ENCODE measurements around the gene FCHSD2. TPM values are rescaled to one million over a fixed set of nuclear protein-coding genes. Genes with fewer than 3 reads are reported as not detected.

The FCHSD2 gene
- total and polyA plus RNA-seq, 7 donors = 5.7 to 18.5 (median 9.7) TPM

GRCh38 chr11:72851726-72852125, 290.4 kb downstream of the FCHSD2 start:
- peaks cover 3% of the 10 kb centered on the region for H3K4me1 ChIP-seq
- DNase-seq = no peak
- no peak for TF ChIP-seq CTCF (IDR thresholded peaks at IDR 0.05)
- no peak overlapping the region for H3K4me3 ChIP-seq
- intact Hi-C loops (cut with DNase I) = no loop called here
- no peaks in the 10 kb centered on the region for H3K9me3 ChIP-seq
- no peak for ATAC-seq
- WGBS, 3 donors = 92 to 94% (median 92%) methylated on average over 4 of the region's 4 CpGs
- no peak overlapping the region for H3K27ac ChIP-seq
- no peaks in the 10 kb centered on the region for H3K27me3 ChIP-seq (ENCODE audit: insufficient read depth in 3 of 3, low read length in 2 of 3)
- peaks cover 0 to 11% of the 10 kb centered on the region in 2 donors for H3K36me3 ChIP-seq (ENCODE audit: insufficient read depth in 1 of 2, low read depth in 1 of 2)

GRCh38 chr11:72850832-72851231, 291.3 kb downstream of the FCHSD2 start:
- DNase-seq (no peak), ATAC-seq (no peak)
- Histone ChIP-seq H3K9me3 (no peaks in the 10 kb centered on the region), H3K36me3 (ENCODE audit: insufficient read depth in 1 of 2, low read depth in 1 of 2) (peaks cover 0 to 11% of the 10 kb centered on the region in 2 donors), H3K27ac (no peak overlapping the region), H3K27me3 (ENCODE audit: insufficient read depth in 3 of 3, low read length in 2 of 3) (no peaks in the 10 kb centered on the region), H3K4me1 (no peaks in the 10 kb centered on the region), H3K4me3 (no peak overlapping the region)
- 80 to 98% (median 90%) methylated on average over 3 of the region's 3 CpGs for WGBS, 3 donors
- no peak for TF ChIP-seq CTCF (IDR thresholded peaks at IDR 0.05)
- intact Hi-C loops (cut with DNase I) = no loop called here

- Histone ChIP-seq H3K9me3 (no peaks in the 10 kb centered on the region), H3K4me3 (no peak overlapping the region), H3K27ac (no peak overlapping the region), H3K27me3 (ENCODE audit: insufficient read depth in 3 of 3, low read length in 2 of 3) (no peaks in the 10 kb centered on the region), H3K4me1 (no peaks in the 10 kb centered on the region), H3K36me3 (ENCODE audit: insufficient read depth in 1 of 2, low read depth in 1 of 2) (peaks cover 0 to 10% of the 10 kb centered on the region in 2 donors)
- 71 to 78% (median 72%) methylated on average over 6 of the region's 6 CpGs for WGBS, 3 donors
- TF ChIP-seq CTCF (IDR thresholded peaks at IDR 0.05) = peak; percentile 50
- intact Hi-C loops (cut with DNase I) = no loop called here
- peak in 1 of 4 donors; percentile 58 for ATAC-seq
- no peak for DNase-seq
These were observed 293.2 kb downstream of the FCHSD2 start for GRCh38 chr11:72848846-72849466.

GRCh38 chr11:72844356-72844755, 297.8 kb downstream of the FCHSD2 start:
- Histone ChIP-seq H3K4me1 (no peaks in the 10 kb centered on the region), H3K36me3 (ENCODE audit: insufficient read depth in 1 of 2, low read depth in 1 of 2) (peaks cover 0 to 41% of the 10 kb centered on the region in 2 donors), H3K27me3 (ENCODE audit: insufficient read depth in 3 of 3, low read length in 2 of 3) (no peaks in the 10 kb centered on the region), H3K4me3 (no peak overlapping the region), H3K9me3 (no peaks in the 10 kb centered on the region), H3K27ac (no peak overlapping the region)
- no peak for ATAC-seq
- intact Hi-C loops (cut with DNase I) = no loop called here
- no peak for TF ChIP-seq CTCF (IDR thresholded peaks at IDR 0.05)
- DNase-seq = no peak
- WGBS, 3 donors = 69 to 73% (median 69%) methylated on average over 4 of the region's 4 CpGs
